Calu3 (cell line): ENCODE results near the gene CTSZ. TPM values are rescaled to one million over a fixed set of nuclear protein-coding genes. Genes with fewer than 3 reads are reported as not detected.
"Not testable (repeated sequence)": the region's sequence is repeated elsewhere in the genome, so short reads cannot be mapped to it uniquely, and the experiment has no call there.

Experiments
- BruUV-seq: library from RNA; stranded (reverse); fragments of 400-500 nt; replicated peaks from 2 replicates; lab custom pipeline; 2021; lab: Mats Ljungman, UMichigan
- CTCF ChIA-PET: fragments of 300-600 bp; sonication (Branson Sonifier 250); formaldehyde crosslinking; loops from one replicate; lab custom pipeline; 2022; ENCODE audit warnings: antibody characterized with exemption; lab: Charles Lee
- DNase-seq: peaks from one replicate; pipeline ENCODE4 v3.0.0; 2022
- H3K27ac Mint-ChIP-seq: one replicate; pipeline ENCODE4 v1.8.0; 2022; ENCODE audit warnings: mixed read lengths; ENCODE audit not compliant: unreplicated experiment
- H3K27me3 Mint-ChIP-seq: one replicate; pipeline ENCODE4 v1.8.0; 2022; ENCODE audit warnings: mixed read lengths; ENCODE audit not compliant: unreplicated experiment
- H3K36me3 Mint-ChIP-seq: one replicate; pipeline ENCODE4 v1.8.0; 2022; ENCODE audit warnings: mild to moderate bottlenecking, moderate library complexity, mixed read lengths; ENCODE audit not compliant: insufficient read depth, unreplicated experiment
- H3K4me1 Mint-ChIP-seq: one replicate; pipeline ENCODE4 v1.8.0; 2022; ENCODE audit warnings: mild to moderate bottlenecking, low read depth, mixed read lengths; ENCODE audit not compliant: unreplicated experiment
- H3K4me3 Mint-ChIP-seq: one replicate; pipeline ENCODE4 v1.8.0; 2022; ENCODE audit warnings: mild to moderate bottlenecking, low read depth, moderate library complexity, mixed read lengths; ENCODE audit not compliant: unreplicated experiment
- H3K9me3 Mint-ChIP-seq: one replicate; pipeline ENCODE4 v1.8.0; 2022; ENCODE audit warnings: low read depth, mixed read lengths; ENCODE audit not compliant: unreplicated experiment
- CTCF ChIP-seq: fragments of 200-600 bp; IDR thresholded peaks from one replicate; pipeline ENCODE4 v1.8.0; 2022; ENCODE audit warnings: antibody characterized with exemption; ENCODE audit not compliant: unreplicated experiment
- intact Hi-C: fragments of 100-400 bp; cut with micrococcal nuclease; formaldehyde crosslinking; loops from one replicate; pipeline ENCODE4 v1.10.0; 2022; ENCODE audit not compliant: unreplicated experiment
- total RNA-seq: library from RNA; stranded (reverse); gene quantifications from 2 replicates; pipeline ENCODE4 v1.2.3, GENCODE V29; 2022

CTSZ gene
- total RNA-seq, 1 experiment from 2014 or later, result 183 TPM

- no peak for TF ChIP-seq CTCF
- CTCF ChIA-PET, result interaction anchor here (0.7 to 0.9 kb wide), 2 partner anchors 9 to 45 kb away, joined by 3 read pairs; partner anchors contain the start of gene ATP5F1E
- no peak overlapping the region for H3K27ac Mint-ChIP-seq
- peaks cover 25% of the 10 kb centered on the region for H3K4me1 Mint-ChIP-seq
- H3K36me3 Mint-ChIP-seq, result peaks cover 72% of the 10 kb centered on the region
- H3K9me3 Mint-ChIP-seq, result no peaks in the 10 kb centered on the region
- H3K4me3 Mint-ChIP-seq, result no peak overlapping the region
- no peaks in the 10 kb centered on the region for H3K27me3 Mint-ChIP-seq
- BruUV-seq, result no TSS peak
- no peak for DNase-seq
- intact Hi-C loops, result loop anchor here (5.0 kb wide), 1 partner anchor 80 kb away; no protein-coding TSS in a partner anchor
Observed at GRCh38 chr20:58986968-58987517, 20.0 kb downstream of the CTSZ start.

- Mint-ChIP-seq H3K27me3 (no peaks in the 10 kb centered on the region), H3K4me1 (peaks cover 27% of the 10 kb centered on the region), H3K36me3 (peaks cover 72% of the 10 kb centered on the region), H3K4me3 (no peak overlapping the region), H3K27ac (no peak overlapping the region), H3K9me3 (no peaks in the 10 kb centered on the region)
- BruUV-seq, result no TSS peak
- TF ChIP-seq CTCF, result no peak
- no peak for DNase-seq
- intact Hi-C loops, result loop anchor here (5.0 kb wide), 1 partner anchor 79 kb away; no protein-coding TSS in a partner anchor
- CTCF ChIA-PET, result interaction anchor here (0.7 to 0.9 kb wide), 2 partner anchors 9 to 46 kb away, joined by 3 read pairs; partner anchors contain the start of gene ATP5F1E
Observed at GRCh38 chr20:58986286-58986967, 20.6 kb downstream of the CTSZ start.

- intact Hi-C loops, result loop anchor here (5.0 kb wide), 1 partner anchor 78 kb away; no protein-coding TSS in a partner anchor
- no peak for TF ChIP-seq CTCF
- no peaks in the 10 kb centered on the region for H3K27me3 Mint-ChIP-seq
- no peak for DNase-seq
- H3K4me1 Mint-ChIP-seq, result peaks cover 27% of the 10 kb centered on the region
- CTCF ChIA-PET, result no interaction called here
- H3K27ac Mint-ChIP-seq, result no peak overlapping the region
- no peak overlapping the region for H3K4me3 Mint-ChIP-seq
- H3K9me3 Mint-ChIP-seq, result no peaks in the 10 kb centered on the region
- peaks cover 70% of the 10 kb centered on the region for H3K36me3 Mint-ChIP-seq
- no TSS peak for BruUV-seq
Observed at GRCh38 chr20:58985656-58986055, 21.4 kb downstream of the CTSZ start.

- no peaks in the 10 kb centered on the region for H3K27me3 Mint-ChIP-seq
- peaks cover 65% of the 10 kb centered on the region for H3K36me3 Mint-ChIP-seq
- H3K27ac Mint-ChIP-seq, result no peak overlapping the region
- no peak for TF ChIP-seq CTCF
- CTCF ChIA-PET, result interaction anchor here (0.6 kb wide), 1 partner anchor 12 kb away, joined by 5 read pairs; no protein-coding TSS in a partner anchor
- no TSS peak for BruUV-seq
- no peaks in the 10 kb centered on the region for H3K9me3 Mint-ChIP-seq
- intact Hi-C loops, result loop anchor here (5.0 kb wide), 3 partner anchors 48 to 92 kb away; partner anchors contain the start of gene ATP5F1E
- peaks cover 27% of the 10 kb centered on the region for H3K4me1 Mint-ChIP-seq
- no peak overlapping the region for H3K4me3 Mint-ChIP-seq
- no peak for DNase-seq
Observed at GRCh38 chr20:58984691-58985090, 22.4 kb downstream of the CTSZ start.

- intact Hi-C loops, result loop anchor here (5.0 kb wide), 2 partner anchors 49 to 91 kb away; partner anchors contain the start of gene ATP5F1E
- CTCF ChIA-PET, result interaction anchor here (0.7 to 0.9 kb wide), 3 partner anchors 14 to 1041 kb away, joined by 3 to 4 read pairs (median 3); no protein-coding TSS in a partner anchor
- H3K27ac Mint-ChIP-seq, DNase-seq, H3K9me3 Mint-ChIP-seq, BruUV-seq, H3K27me3 Mint-ChIP-seq: not testable (repeated sequence)
- Mint-ChIP-seq H3K4me1 (peaks cover 27% of the 10 kb centered on the region), H3K36me3 (peaks cover 57% of the 10 kb centered on the region), H3K4me3 (peak overlapping the region; percentile 67)
Observed at GRCh38 chr20:58983115-58983468, 24.0 kb downstream of the CTSZ start.
